Activated CD4-positive, alpha-beta T cell treated with anti-CD3 and anti-CD28 coated beads, Interleukin-10, Interleukin-2, amounts not matched to agents 100 ng/mL and 50 ng/mL, durations not matched to agents 16 hours and 8 hours (primary cell): ENCODE measurements around the gene AIFM3.
A peak's percentile ranks its signal among the peaks of the same experiment; 100 is the strongest.

Source experiments
- DNase-seq: peaks from one replicate; pipeline ENCODE4 v3.0.0-alpha.2; 2020

Gene AIFM3

DNA sequence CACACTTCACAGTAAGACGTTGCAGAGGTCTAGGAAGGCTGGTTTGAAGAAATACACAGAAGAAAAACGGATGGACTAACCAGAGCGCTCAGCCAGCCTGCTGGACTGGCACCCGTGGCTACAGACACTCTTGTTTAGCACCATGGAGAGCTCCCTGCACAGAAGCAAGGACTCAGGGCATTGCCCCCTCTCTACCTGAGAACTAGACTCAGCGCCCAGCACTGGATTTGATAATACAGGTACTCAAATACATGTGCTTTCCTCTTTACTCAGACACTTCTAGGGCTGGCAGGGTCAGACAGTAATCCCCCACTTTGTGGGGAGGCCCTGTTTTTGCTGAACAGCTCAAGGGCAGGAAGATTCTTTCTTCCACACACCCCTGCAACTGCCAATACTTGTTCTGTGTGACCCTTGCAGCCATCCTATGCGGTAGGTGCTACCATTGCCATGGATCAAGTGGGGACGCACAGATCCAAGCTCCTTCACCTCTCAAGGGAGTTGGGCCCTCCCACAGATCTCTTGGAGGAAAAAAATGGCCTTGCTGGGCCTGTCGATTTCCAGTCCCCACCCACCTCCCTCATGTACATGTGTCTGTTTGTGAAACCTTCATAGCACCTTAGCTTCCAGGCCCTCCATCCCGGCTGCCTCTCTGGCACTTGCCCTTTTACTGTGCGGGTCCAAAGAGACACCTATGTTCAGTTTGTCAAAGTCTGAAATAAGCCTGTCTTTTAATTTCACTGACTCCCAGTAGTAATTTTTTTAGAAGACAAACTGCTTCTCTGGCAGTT is 42.8 kb downstream of the AIFM3 start:
- no peak for DNase-seq

- no peak for DNase-seq
These were observed 43.5 kb downstream of the AIFM3 start for GRCh38 chr22:21010426-21011113.

GRCh38 chr22:21012446-21013407 is 45.7 kb downstream of the AIFM3 start:
- DNase-seq = no peak

DNA sequence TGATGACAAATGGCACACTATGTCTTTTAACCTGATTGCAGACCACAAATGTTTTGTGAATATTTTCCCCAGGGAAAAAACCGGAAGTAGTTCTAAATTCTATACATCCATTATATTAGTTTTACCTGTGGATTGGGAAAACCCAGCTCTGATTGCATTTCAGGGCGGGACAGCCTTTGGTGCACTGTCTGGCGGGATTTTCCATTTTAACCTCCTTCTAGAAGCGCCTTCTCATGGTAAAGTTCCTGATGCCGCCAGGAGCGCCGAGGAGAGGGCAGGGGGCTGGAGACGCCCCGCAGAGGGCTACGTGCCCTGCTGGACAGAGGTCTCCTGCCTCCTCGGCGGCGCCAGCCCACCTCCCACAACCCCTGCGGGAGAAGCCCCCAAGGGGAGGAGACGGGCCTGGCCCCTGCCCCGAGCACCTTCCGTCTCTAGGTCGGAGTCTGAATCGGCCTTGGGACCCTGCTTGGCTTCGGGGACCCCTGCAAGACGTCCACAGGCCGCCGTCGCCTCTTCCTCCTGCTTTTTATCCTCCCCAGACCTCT is 46.7 kb downstream of the AIFM3 start:
- no peak for DNase-seq

GRCh38 chr22:21014202-21014725 is 47.2 kb downstream of the AIFM3 start:
- peak; percentile 91 for DNase-seq

GRCh38 chr22:21014726-21015465 is 47.8 kb downstream of the AIFM3 start, which contains the start of gene P2RX6:
P2RX6 (plus strand) TSS chr22:21015165; CDS start chr22:21015175, 10 bp downstream.
- no peak for DNase-seq

DNA sequence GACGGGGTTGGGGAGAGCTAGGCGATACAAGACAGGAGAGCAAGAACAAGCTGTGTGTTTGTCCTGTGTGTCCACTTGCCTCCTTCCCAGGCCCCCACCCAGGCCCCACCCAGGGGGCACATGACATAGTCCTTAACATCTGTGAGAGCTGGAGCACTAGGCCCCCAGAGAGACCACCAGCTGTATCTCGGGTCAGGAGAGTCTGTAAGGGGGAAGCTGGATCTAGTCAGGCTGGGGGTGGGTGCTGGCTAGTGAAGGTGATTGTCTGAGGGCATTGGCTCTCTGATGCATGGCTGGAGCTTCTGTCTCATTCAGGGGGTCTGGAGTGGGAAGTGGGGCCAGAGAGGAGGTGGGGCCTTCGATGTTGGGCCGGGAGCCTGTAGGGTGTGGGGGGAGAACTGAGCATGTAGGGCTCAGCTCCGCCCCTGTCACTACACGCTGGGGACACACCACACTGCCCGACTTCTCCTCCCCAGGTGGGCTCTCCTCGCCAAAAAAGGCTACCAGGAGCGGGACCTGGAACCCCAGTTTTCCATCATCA is 48.5 kb downstream of the AIFM3 start:
- no peak for DNase-seq

GRCh38 chr22:21016644-21017420 is 49.8 kb downstream of the AIFM3 start:
- no peak for DNase-seq

- no peak for DNase-seq
These were observed 51.3 kb downstream of the AIFM3 start for GRCh38 chr22:21018314-21018713.

GRCh38 chr22:21020802-21021429 is 53.9 kb downstream of the AIFM3 start:
- DNase-seq = peak; percentile 31

DNA sequence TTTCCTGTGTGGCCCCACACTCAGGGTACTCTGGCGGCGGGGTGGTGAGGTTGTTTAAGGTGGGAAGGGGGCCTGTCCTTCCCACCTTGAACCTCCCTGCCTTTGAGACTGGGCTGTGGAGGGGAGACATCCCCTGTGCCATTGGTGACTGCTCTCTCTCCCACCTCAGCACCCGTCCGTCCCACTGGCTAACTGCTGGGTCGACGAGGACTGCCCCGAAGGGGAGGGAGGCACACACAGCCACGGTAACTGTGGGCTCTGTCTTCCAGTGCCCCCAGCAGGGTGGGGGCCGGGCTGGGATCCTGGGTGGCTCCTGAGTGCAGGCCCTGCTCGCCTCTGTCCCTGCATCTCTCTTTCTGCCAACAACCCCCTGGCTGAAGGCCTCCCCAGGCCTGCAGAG is 55.5 kb downstream of the AIFM3 start:
- no peak for DNase-seq

DNA sequence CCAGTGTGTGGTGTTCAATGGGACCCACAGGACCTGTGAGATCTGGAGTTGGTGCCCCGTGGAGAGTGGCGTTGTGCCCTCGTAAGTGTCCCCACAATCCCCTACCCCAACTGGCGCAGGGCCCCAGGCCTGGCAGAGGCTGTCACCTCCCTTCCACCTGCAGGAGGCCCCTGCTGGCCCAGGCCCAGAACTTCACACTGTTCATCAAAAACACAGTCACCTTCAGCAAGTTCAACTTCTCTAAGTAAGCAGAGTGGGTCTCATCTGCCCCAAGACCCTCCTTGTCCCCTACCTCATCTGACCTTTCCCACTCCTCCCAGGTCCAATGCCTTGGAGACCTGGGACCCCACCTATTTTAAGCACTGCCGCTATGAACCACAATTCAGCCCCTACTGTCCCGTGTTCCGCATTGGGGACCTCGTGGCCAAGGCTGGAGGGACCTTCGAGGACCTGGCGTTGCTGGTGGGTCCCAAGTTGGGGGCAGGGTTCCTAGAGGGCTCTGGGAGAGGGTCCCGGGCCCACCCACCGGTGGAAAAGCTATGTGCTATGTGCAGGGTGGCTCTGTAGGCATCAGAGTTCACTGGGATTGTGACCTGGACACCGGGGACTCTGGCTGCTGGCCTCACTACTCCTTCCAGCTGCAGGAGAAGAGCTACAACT is 56.0 kb downstream of the AIFM3 start:
- no peak for DNase-seq

GRCh38 chr22:21025266-21025665 is 58.2 kb downstream of the AIFM3 start:
- no peak for DNase-seq

DNA sequence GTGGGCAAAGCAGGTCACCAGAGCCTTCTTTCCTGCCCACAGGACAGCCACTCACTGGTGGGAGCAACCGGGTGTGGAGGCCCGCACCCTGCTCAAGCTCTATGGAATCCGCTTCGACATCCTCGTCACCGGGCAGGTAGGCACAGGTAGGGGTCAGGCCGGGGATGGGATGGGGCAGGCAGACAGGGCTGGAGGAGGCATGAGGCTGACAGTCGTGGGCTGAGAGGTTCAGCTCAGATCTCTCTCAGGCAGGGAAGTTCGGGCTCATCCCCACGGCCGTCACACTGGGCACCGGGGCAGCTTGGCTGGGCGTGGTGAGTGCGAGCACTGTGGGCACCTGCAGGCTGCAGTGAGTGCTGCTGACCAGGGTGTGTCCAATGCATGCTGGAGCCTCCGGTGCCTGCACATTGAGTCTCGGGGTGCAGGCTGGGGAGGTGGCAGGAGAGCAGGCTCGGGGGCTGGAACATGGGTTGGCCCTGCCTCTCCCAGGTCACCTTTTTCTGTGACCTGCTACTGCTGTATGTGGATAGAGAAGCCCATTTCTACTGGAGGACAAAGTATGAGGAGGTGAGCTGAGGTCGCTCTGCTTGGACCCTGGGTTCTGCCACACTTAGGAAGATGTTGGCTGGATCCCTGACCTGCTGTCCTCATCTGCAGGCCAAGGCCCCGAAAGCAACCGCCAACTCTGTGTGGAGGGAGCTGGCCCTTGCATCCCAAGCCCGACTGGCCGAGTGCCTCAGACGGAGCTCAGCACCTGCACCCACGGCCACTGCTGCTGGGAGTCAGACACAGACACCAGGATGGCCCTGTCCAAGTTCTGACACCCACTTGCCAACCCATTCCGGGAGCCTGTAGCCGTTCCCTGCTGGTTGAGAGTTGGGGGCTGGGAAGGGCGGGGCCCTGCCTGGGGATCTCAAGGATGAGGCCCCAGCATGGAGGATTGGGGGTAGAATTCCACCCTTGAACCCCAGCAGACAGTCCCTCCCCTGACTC is 59.0 kb downstream of the AIFM3 start:
- no peak for DNase-seq

GRCh38 chr22:21026783-21027692 is 60.0 kb downstream of the AIFM3 start:
- no peak for DNase-seq

- no peak for DNase-seq
These were observed 61.5 kb downstream of the AIFM3 start for GRCh38 chr22:21028277-21029251.
